Hepatocyte (in vitro differentiated cells): Measurements from ENCODE around the gene NOL12.

Experiments used
- EZH2 ChIP-seq: fragments of 200-600 bp; sonication (generic); IDR thresholded peaks from 2 replicates; pipeline ENCODE4 v1.6.1; 2016; ENCODE audit warnings: antibody characterized with exemption, mild to moderate bottlenecking, borderline replicate concordance
- EZH2phosphoT487 ChIP-seq: fragments of 200-600 bp; sonication (generic); IDR thresholded peaks from one replicate; pipeline ENCODE4 v1.6.1; 2018; ENCODE audit warnings: antibody characterized with exemption, mild to moderate bottlenecking, low read depth, moderate library complexity; ENCODE audit not compliant: unreplicated experiment, severe bottlenecking
- TF ChIP-seq, protein P1 (sequence below): fragments of 200-600 bp; sonication (generic); IDR thresholded peaks from 2 replicates; pipeline ENCODE4 v1.5.1; 2016; ENCODE audit warnings: antibody characterized with exemption, mild to moderate bottlenecking; ENCODE audit not compliant: poor library complexity

DNA sequence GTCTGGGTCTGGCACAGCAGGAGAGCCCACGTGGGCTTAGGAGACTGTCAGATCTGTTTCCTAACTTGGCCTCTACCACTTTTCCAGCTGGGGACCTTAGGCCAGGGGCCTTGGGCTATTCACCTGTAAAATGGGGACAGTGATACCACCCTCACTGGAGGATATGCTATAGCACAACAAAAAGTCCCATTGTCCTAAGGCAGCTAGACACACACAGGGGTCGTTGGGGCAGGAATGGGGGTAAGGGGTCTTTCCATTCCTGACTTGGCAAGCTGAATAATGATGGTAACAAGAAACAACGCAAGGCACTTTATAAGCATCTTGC is 49.2 kb upstream of the NOL12 start:
- TF ChIP-seq, protein P1, sequence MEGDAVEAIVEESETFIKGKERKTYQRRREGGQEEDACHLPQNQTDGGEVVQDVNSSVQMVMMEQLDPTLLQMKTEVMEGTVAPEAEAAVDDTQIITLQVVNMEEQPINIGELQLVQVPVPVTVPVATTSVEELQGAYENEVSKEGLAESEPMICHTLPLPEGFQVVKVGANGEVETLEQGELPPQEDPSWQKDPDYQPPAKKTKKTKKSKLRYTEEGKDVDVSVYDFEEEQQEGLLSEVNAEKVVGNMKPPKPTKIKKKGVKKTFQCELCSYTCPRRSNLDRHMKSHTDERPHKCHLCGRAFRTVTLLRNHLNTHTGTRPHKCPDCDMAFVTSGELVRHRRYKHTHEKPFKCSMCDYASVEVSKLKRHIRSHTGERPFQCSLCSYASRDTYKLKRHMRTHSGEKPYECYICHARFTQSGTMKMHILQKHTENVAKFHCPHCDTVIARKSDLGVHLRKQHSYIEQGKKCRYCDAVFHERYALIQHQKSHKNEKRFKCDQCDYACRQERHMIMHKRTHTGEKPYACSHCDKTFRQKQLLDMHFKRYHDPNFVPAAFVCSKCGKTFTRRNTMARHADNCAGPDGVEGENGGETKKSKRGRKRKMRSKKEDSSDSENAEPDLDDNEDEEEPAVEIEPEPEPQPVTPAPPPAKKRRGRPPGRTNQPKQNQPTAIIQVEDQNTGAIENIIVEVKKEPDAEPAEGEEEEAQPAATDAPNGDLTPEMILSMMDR = no peak
- TF ChIP-seq EZH2 (no peak), EZH2phosphoT487 (no peak)
